ENCODE results near the gene ARID3C.

The ARID3C gene, protein sequence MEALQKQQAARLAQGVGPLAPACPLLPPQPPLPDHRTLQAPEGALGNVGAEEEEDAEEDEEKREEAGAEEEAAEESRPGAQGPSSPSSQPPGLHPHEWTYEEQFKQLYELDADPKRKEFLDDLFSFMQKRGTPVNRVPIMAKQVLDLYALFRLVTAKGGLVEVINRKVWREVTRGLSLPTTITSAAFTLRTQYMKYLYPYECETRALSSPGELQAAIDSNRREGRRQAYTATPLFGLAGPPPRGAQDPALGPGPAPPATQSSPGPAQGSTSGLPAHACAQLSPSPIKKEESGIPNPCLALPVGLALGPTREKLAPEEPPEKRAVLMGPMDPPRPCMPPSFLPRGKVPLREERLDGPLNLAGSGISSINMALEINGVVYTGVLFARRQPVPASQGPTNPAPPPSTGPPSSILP

DNA sequence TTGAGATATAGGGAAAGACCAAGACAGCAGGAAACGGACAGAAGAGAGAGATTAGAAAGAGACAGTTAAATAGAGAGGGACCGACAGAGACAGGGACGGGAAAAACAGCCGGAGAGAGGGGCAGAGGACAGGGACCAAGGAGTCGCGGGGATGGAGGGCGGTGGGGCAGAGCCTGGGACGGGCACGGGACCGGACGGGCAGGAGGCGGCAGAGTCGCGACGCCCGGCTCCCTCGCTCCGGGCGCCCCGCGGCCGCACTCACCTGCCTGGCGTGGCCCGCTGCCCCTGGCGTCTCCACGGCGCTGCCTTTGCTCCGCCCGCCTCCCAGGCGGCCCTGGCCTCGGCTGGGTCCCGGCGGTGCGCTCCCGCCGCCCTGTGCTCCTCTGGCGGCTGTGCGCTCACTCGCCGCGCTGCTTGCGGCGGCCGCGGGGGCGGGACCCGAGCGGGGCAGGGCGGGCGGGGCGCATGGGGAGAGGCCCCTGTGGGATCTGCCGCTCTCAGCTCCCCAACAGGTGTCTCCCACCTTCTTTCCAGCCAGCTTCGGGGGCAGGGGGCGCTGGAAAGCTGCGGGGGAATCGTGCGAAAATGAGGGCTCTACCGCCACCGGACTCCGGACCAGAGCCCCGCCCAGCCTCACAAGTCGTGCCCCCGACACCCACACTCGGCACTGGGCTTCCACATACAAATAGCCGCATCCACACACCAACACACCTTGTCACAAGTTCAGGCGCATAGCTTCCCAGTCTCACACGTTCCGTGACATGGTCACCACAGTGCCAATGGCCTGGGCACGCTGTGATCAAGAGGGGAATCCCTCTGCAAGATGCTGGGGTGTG is at the start of gene ARID3C:
TSS of gene ARID3C (minus strand) at position 411 of the 835 bp plus-strand sequence. CDS start 1,052 bp downstream, outside the sequence.
- peak; percentile 40 for DNase-seq

DNA sequence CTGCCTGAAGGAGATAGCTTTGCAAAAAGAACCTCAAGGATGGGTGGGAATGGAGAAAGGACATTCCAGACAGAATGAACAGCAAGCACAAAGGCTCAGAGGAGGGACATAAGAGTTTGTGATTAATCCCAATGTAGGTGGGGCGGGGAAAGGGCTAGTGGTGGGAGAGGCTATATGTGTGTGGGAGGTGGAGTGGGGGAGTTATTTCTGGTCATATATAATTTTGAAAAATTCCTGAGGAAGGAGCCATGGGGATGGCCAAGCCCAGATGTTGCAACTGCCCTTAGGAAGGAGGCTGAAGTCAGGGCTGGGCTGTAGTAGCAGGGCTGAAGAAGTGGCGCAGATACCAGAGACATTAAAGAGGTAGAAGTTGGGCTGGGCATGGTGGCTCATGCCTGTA is 47.0 kb upstream of the ARID3C start:
- no peak for DNase-seq

DNA sequence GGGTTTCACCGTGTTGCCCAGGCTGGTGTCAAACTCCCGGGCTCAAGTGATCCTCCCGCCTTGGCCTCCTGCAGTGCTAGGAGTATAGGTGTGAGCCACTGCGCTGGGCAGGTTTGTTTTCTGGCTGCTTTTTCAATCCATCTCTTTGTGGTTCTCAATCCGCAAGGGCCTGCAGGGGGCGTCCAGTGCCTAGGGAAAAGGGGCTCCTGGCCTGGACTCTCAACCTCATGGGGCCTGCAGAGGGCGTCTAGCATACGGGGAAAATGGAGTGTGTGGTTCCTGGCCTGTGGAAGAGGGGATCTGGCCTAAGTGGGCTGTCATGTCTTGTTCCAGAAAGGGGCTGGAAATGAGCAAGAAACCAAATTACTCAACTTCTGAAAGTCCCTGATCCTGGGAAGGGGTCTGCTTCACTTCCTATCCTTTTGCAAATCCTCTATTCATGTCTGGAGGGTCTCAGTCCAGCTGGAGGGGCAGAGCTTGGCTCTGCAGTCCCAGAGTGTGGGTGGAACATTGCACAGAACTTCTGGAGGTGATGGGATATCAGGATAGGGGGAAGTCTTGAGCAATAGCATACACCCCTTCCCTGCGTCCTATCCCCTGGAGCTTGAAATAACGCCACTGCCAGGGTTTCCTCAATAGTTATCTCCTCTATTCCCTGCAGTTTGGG is 46.3 kb upstream of the ARID3C start:
- peak; percentile 89 for DNase-seq

DNA sequence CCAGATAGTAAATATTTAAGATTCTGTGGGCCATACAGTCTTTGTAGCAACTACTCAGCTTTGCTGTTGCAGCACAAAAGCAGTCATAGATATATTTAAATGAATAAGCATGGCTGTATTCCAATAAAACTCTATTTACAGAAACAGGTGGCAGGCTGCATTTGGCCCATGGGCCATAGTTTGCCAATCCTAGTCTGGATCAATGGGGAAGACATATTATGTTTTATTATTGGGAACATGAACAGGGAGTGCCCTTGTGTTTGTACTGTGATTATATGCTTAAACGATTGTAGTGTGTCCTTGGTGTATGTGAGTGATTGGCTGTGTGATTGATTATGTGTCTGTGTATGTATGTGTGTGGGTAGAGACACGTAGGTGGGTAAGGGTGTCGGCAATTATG is 45.6 kb upstream of the ARID3C start:
- DNase-seq, result no peak

DNA sequence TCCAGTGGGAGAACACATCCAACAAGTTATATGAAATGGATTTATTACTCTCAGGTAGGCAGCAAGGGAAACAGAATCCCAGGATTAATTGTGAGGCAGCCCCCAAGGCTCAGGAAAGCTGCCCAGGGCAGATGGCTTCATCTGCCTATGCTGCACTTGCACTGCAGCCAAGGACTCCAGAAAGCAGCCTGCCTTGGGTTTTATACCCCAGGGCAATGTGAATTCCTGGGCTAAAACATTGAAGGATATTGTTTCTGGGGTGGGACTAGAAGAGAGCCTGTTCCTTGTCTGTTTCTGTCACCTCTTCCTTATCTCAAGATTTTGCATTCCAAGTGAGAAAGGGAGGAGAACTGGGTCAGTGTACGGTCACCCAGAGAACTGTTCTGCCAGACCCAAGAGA is 42.4 kb upstream of the ARID3C start:
- no peak for DNase-seq

DNA sequence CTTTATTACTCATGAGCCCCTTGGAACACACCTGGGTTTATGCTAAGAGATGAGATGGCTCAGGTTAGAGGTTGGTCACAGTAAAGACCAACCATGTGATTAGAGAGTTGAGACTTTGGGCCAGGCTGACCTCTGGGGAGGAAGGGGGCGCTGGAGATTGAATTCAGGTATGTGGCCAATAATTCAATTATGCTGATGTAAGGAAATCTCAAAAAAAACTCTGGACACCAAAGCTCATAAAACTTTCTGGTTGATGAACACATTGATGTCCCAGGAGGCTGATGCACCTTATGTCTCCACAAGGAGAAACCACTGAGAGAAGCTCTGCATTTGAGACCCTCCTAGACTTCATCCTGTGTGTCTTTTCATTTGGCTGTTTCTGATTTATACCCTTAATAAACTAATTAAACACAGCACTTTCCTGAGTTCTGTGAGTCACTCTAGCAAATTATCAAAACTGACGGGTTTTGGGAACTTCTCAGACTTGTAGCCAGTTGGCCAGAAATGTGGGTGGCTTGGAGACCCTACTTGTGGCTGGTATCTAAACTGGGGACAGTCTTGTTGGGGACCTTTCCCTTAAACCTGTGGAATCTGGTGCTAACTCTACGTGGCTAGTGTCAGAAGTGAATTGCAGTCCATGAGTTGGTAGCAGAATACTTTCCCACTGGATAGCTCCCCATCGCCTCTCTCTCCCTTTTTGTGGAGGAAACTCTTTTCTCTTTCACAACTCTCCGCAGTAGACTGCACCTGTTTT is 41.1 kb upstream of the ARID3C start:
- no peak for DNase-seq

DNA sequence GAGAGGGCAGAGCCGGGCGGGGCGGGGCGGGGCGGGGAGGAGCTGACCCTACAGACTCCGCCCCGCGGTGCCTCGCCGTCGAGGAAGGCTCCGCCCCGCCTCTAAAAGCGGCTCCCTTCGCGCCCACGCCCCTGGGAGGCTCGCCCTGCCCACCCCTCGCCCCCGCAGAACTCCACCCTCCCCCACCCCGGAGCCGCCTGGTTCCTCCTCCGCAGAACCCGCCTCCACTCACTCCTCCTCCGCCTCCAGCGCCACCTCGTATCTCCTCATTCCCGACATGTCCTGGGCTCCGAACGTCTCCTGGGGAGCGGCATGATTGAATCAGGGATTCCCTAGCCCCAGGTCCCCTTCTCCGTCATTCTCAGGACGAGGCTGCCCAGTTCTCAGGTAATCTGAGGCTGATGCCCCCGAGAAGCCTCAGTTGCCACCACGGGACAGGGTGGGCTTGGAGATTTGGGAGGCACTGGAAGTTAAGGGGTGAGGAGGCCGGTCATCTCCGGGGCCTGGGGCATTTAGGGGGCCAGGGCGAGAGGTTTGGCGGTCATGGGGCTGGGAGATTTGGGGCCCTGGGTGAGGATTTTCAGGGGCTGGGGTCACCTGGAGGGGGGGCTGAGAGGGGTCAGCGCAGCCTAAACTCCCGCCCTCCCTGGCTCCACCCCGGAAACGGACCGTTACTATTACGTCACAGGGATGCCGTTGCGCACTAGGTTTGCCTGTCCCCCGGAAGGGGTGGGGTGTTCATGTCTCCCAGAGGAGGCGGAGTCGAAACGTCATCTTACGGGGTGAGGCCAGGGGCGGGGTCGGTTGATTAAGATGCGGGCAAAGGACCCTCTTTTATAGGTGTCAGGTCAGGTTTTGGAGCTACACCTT is 36.8 kb upstream of the ARID3C start:
- peak; percentile 98 for DNase-seq

DNA sequence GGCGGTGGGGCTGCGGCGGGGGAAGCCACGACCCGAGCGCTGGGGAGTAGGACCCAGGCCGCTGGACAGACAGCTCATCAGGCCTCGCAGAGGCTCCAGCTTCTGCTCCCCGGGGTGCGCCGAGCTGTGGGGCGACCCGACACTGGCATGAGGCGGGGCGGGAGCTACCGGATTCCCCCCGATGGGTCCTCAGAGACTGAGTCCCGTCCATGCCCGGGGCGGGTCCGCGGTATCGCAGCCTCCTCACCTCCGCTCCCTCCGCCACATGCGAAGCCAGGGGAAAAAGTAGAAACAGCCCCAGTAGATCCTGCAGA is 36.2 kb upstream of the ARID3C start:
- no peak for DNase-seq

DNA sequence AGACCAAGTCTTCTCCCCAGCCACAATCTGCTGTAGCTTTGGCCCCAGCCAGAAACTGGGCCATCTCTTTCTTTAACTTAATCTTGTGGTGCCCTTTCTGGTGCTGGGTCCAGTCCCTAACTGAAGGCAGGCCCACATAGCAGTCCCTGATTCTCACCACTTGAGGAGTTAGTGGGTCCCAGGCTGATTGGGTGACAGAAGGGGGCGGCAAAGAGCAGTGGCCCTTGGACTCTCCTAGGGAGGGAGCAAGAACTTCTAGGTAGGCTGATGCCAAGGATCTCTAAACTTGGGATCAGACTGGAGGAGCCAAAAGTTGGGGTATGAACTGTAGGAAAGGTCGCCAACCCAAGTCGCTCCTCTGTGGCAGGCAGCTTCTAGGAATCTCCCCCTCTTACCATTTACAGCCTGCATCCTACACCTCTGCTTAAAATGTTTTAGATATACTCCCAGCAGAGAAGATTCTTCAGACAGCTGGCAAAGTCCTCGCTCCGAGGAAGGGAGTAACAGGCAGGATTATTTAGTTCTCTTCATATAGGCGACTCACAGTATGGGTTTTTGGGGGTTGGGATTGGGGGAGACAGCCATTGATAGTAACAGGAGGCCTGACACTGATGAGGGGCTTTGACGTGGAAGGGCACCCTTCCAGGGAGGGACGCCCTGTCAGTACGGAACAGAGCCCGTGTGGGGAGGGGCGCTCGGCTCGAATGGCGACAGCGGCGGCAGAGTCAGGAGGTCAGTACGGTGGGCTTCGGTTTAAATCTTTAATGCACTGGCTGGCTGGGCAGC is 35.6 kb upstream of the ARID3C start:
- DNase-seq, result peak; percentile 13

DNA sequence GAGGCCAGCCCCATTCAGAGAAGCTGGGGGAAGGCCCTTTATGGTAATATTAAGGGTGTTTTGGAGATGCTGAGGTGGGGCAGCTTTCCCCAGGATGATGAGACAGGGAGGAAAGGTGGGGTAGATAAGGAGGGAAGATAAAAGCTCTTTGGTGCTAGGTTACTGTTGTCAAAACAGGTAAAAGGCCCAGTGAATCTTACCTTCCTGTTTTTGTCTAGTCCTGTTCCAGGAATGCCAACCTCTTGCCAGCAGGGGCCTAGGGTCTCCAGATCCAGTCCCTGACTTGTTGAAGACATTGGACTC is 34.4 kb upstream of the ARID3C start:
- no peak for DNase-seq

DNA sequence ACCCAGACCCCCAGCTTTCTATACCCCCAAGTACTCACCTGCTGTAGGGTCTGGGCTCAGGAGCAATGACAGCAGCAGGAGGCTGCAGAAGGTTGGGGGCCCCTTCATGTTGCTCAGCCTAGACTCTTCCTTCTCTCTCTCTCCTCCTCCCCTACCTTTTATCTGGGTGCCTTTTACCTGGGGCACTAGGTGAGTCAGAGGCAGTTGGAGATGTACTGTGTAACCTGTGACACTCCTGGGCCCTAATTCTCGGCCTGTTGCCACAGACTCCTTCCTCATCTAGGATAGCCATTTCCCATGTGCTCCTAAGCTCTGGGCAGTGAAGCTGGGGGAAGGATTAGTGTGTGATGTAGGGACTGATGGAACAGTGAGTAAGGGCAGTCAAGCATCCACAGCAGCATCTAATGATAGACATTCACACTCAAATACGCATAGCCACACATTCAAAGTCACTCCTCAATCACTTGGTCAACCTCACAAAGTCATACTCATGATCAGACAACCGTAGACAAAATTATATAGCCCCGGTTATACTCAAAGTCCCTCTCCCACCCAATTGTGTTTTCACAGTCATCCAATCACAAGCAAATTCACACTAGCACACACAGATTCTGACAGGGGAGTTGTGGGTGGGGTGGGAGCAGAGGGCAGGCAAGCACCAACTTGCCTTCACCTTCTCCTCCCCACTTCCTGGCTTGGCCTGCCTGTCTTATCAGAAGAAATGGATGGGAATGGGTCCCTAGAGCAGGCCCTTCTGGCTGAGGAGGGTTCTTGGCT is 33.8 kb upstream of the ARID3C start, which contains the start of gene CCL27:
TSS of gene CCL27 (minus strand) at position 132 of the 777 bp plus-strand sequence. CDS start at position 108, 24 bp downstream.
- DNase-seq, result no peak

DNA sequence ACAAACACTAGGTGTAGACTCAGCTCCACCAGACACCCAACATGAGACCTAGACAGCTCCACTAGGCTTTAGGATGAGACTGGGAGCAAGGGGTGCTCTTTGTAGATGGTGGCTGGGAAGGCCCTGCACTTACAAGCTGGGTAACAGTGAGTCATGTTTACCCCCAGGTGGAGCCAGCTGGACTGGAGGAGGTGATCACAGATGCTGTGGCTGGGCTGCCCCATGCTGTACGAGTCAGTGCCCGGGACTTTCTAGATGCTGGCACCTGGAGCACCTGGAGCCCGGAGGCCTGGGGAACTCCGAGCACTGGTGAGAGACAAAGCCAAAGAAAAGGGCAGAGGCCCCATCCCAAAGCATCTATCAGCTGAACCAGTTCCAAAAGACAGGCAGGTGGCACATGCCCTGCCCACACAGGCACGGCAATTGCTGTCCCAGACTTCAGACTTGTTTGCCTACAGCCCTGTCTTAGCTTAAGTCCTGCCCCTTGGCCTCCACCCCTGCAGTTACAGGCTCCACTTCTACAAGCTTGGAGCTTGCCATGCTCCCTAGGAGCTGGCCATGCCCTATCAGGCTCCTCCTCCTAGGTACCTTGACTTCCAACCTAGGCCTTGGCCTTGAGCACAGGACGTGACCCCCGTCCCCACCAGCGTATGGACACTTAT is 30.9 kb upstream of the ARID3C start:
- no peak for DNase-seq

DNA sequence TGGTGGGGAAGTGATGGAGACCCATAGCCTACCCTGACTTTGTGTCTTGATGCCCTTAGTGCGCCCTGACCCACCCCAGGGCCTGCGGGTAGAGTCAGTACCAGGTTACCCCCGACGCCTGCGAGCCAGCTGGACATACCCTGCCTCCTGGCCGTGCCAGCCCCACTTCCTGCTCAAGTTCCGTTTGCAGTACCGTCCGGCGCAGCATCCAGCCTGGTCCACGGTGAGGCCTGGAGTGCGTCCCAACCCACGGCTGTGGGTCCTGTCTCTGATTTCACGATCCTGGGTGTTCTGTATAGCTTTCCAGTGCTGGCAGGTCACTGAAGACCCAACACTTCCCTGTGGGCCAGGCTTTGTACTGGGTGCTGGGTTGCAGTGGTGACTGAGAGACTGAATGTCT is 29.6 kb upstream of the ARID3C start:
- DNase-seq, result no peak

DNA sequence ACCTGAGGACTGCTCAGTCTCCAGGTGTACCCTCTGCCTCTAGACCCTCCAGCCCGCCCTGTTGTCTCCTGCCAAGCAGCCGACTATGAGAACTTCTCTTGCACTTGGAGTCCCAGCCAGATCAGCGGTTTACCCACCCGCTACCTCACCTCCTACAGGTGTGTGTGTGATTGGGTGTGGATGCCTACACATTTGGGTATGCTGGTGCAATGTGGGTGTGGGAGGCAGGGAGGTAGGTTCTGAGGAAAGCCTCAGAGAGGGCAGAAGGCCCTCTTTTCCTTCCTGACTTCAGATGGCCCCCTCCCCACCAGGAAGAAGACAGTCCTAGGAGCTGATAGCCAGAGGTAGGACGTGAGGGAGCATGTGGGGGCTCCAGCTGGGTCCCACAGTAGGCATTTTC is 28.1 kb upstream of the ARID3C start:
- no peak for DNase-seq

DNA sequence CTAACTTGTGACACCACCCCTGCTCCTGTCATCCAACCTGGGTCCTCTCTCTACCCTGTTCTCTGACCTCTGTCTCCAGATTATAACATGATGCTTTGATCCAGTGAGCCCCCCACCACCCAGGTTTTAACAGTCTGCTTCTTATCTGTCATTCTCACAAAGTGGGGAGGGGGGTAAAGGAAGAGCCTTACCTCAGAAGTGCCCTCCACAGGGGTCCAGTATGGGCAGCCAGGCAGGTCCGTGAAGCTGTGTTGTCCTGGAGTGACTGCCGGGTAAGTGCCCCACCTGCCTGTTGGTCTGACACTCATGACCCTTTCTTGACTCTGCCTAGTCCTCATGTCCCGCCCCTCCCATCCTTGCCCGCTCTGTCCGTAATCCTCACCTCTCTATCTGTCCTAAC is 26.5 kb upstream of the ARID3C start:
- no peak for DNase-seq

DNA sequence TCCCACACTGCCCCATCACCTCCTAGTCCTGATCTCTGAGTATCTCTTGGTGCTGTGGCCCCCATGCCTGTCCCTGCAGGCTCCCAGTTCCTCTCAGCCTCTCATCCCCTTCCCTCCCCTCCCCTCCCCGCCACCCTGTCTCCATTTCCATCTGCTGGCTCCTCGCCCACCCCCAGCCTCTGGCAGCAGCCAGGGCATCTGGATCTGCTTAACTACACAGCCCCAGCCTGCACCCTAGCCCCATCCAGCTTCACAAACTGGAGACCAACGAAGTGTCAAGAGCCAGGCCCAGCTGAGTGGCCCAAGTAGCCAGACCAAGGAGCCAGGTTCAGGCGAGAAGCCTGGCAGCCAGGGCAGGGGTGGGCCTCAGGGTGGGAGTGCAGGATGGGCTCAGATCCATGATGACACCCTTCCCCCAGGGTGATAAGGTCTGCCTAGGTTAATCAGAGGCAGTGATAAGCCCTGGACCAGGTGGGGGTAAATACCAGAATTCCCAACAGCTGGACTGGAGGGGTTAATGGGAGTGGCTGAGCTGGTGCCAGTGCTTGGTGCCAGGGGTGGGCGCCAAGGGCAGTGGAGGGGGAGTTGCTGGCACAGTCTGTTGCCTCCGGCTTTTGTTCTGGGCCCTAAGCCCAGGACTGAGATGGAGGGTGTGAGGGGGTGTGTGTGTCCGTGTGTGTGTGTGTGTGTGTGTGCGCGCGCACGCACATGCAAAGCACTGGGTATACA is 25.6 kb upstream of the ARID3C start:
- DNase-seq, result peak; percentile 92

DNA sequence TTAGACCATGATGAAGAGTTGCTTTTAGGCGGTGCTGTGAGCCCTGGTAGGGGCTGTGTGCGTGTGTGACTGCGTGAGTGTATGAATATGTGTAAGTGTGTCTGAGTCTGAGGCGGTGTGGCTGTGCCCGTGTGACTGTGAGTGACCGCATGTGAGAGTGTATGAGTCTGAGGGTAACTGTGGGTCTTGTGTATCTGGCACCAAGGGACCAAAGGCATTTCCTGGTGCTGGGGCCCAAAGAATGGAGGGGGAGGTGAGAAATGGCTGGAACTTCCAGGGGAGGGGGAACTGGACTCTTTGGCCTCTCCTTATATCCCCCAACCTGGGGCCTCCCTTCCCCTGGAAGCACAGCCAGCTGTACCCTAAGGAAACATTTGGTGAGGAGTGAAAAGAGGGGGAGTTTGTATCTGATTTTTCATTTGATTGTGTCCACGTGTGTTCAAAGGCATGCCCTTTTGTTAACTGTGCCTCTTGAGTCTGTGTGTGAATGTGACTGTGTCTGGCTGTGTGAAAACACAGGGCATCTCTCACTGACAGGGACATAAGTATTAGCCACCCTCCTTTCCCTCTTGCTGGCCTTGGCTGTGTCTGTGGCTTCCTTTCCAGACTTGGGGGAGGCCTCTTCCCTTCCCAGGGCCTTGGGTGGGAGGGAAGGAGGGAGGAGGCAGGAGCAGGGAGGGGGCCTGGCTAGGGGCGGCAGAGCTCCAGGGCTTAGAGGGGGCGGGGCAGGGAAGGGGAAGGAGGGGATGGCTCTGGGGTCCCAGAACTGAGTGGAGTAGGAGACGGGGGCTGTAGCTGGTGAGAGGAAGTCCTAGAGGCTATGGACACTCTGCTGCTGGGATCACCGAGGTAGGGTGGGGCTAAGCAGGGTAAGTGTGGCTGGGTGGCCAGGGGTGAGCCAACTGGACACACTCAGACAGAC is 24.5 kb upstream of the ARID3C start:
- DNase-seq, result no peak

DNA sequence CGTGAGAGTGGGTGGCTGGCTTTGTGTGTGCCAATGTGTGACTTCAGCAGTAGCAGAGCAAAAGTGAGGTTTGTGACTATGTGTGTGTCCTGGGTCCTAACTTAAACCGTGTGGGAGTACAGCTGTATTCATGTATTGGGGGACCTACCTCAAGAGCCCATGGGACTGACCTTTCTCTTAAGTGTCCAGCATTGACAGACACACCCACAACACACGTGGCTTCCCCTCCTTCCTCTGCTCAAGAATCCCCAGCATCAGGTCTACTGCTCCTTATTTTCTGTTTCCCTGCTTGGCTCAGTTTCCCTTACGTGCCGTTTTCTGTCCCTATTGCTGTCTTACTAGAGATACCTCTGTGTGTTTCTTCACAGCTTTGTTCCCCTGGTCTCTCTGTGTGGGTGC is 23.7 kb upstream of the ARID3C start:
- no peak for DNase-seq

Data from NCI-H1092 (cell line).